Measurements from ENCODE around the gene GPR21.

DNA sequence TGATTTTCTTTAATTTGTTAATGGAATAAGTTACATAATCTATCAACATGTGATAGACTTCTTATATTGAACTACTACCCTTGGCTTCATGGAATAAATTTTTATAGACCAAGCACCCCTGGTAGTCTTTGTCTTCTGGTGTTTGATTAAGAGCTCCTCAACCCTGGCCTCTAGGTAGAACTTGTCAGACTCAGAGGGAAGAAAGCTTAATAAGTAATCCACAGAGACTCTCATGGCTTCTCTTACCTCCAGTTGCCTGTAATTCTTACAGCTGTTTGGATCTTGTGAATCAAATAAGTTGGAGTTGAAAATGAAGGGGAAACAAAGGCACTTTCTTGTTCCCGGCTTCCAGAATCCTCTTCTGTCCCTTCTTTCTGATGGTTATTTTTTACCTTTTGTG lies 7.0 kb upstream of the GPR21 start:
- no peak for TF ChIP-seq EZH2 (IDR thresholded peaks at IDR 0.05; ENCODE audit: low read depth, unreplicated experiment)
- TF ChIP-seq, protein P1, sequence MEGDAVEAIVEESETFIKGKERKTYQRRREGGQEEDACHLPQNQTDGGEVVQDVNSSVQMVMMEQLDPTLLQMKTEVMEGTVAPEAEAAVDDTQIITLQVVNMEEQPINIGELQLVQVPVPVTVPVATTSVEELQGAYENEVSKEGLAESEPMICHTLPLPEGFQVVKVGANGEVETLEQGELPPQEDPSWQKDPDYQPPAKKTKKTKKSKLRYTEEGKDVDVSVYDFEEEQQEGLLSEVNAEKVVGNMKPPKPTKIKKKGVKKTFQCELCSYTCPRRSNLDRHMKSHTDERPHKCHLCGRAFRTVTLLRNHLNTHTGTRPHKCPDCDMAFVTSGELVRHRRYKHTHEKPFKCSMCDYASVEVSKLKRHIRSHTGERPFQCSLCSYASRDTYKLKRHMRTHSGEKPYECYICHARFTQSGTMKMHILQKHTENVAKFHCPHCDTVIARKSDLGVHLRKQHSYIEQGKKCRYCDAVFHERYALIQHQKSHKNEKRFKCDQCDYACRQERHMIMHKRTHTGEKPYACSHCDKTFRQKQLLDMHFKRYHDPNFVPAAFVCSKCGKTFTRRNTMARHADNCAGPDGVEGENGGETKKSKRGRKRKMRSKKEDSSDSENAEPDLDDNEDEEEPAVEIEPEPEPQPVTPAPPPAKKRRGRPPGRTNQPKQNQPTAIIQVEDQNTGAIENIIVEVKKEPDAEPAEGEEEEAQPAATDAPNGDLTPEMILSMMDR (conservative IDR thresholded peaks at IDR 0.05; ENCODE audit: low read depth in 2 of 2): no peak
